Retina (tissue), 1 donor: ENCODE data around the gene DUSP15.

Experiments
- DNase-seq: peaks from one replicate; pipeline ENCODE4 v3.0.0-alpha.2; 2016

The DUSP15 gene

DNA sequence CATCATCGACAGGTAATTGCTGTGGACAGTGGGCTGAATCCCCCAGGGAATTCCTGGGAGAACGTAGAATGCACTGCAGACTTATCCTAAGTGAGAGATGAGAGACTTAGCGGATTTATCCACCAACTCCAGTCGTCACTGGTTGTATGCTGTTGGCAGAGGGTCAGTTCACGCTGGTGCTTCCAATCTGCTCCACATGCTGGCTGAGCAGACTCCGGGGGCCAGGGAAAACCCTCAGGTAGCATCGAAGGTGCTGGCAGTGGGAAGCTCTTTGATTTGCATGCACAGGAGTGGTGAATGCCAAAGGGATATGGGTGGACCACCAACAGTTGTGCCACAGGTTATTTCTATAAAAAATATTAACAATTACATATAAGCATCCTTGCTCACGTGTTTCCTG, 20.3 kb upstream of the DUSP15 start:
- DNase-seq = no peak

DNA sequence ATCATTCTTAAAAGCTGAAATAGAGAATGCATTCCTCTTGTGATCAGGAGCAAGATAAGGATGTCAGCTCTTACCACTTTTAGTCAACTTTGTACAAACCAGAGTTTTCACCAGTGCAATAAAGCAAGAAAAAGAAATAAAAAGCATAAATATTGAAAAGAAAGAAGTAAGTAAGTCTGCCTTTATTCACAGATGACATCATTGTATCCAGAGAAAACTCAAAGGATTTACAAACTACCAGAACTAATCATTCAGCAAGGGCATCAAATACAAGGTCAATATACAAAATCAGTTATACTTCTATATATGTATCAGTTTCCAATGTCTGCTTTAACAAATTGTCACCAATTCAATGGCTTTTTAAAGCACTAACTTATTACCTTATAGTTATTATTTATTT, 13.5 kb upstream of the DUSP15 start:
- DNase-seq = no peak

DNA sequence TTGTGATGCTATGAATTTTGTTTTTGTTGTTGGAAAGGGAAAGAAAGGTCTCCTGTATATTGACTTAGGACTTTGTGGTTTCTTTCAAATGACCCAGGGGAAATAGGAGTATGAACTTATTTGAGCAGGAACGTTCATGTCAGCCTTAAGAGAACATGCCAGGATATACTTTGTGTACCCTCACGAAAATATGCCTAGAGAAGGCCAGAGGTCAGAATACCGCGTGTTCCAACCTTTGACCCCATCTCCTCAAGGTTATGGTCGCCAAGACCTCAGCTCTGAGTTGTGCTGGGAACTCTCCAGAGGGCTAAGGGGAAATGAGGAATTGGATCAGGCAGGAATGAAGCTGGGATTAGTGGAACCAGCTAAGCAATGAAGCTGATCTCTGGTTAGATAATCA, 11.6 kb upstream of the DUSP15 start:
- DNase-seq = no peak

DNA sequence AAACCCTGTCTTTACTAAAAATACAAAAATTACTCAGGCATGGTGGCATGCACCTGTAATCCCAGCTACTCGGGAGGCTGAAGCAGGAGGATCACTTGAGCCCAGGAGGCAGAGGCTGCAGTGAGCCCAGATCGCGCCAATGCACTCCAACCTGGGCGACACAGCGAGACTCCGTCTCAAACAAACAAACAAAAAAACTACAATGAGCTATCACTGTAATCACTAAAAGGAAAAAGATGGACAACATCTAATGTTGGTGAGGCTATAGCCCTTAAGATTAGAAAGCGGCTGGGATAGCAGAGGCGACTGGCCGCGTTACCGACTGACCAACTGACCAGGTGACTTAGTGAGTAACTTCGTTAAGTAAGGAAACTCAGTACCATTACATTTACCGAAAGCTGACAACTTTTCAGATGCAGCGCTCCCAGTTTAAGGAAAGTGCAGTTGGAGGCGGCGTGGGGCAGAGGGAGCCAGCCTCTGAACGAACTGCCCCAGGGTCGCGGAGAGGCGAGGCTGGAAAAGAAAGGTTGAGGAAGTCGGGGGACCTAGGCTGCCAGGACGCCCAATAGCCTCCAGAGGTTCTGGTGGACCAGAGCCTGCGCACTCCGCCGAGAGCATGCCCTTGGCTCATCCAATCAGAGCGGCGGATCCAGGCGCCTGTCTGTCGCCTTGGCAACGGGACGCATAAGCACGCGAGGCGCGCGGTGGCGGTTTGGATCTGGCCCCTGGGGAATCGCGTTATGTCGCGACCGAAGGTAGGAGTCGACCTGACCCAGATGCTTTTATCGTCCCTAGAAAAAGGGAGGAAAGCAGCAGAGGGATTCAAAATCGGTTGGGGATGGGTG, 9.0 kb upstream of the DUSP15 start:
- peak; percentile 94 for DNase-seq

DNA sequence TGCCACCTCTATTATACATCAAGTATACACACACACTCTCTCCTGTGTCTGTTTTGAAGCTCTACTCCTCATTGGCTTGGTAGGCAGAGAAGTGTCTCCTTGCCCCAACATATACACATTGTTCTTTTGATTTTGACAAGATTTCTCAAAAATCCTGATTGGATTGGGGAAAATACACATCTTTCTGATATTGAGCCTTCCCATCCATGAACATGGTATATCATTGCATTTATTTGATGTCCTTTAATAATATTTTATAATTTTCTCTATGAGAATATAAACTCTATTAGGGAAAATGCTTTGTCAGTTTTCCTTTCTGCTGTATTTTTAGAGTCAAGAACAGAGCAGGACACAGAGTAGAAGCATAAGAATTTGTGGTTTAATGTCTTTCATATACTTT, 7.4 kb upstream of the DUSP15 start:
- no peak for DNase-seq

DNA sequence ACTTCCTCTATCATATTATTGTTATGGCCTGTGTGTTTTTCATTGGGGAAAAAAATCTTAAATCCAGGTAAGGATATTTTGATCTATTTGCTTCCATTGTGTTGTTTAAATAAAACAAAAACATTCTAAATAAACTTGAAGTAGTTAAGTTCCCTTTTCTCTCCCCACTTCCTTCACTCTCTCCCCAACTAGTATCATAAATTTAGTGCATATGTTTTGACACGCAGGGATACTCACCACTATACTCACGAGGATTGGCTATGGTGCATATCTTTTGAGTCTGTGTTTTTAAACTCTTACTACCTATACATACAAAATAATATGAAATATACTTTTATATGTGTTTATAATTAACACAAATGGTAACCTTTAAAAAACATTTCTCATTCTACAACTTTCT, 5.3 kb upstream of the DUSP15 start:
- DNase-seq = no peak

DNA sequence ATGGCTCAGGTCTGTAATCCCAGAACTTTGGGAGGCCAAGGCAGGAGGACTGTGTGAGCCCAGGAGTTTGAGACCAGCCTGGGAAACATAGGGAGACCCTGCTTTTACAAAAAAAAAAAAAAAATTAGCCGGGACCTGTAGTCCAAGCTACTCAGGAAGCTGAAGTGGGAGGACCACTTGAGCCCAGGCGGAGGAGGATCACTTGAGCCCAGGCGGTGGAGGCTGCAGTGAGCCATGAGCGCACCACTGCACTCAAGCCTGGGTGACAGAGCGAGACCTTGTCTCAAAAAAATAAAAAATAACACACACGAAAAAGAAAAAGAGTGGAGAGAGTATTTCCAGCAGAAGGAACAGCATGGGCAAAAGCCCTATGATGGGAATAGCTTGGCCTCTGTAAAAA, 2.1 kb upstream of the DUSP15 start:
- DNase-seq = no peak

DNA sequence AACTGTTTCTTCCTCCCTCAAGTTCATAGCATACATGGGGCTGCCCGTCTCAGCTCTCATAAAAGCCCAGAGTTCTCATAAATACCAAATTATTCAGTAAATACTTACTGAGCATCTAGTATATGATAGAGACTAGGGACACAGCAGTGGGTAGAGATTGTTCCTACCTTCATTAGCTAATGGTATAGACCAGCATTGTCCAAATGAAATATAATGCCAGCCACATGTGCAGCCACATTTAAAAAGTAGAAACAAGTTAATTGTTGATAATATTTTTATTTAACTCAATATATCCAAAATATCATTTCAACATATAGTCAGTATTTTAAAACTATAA, 1.3 kb upstream of the DUSP15 start:
- DNase-seq = no peak

DNA sequence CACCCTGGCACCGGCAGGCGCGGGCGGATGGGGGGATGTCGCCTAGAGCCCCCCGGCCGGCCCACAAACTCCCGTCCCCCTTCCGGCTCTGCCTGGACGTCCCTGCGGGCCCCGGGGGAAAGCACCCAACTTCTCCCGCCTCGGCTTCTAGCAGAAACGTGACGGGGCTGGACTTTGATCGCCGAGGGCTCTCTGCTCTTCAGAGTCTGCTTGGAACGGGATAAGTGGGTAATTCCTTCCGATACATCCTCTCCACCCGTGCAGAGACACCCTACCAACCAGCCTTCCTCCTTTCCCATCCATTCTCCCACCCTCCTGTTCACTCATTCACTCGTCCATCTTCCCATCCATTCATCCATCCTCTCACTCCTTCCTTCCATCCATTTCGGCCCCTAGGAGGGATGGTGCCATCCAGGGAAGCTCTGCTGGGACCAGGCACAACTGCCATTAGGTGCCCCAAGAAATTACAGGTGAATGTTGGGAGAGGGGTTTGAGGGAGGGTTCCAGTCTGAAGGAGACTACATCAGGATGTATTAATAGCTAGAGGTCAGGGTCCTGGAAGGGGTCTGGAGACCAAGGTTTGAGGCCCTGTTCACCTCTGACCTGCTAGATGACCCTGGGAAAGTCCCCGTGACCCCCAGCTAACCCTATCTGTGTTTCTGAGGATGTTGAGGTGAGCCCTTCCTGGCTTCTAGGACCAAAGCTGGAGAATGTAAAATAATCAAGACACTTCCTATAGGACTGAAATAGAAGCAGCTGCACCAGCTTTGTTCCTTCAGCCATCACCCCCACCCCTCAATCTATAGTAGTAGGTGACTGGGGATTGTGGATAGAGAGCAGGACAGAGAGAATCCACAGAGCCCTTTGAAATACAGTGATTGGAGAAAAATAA, 645 bp upstream of the DUSP15 start:
- peak; percentile 70 for DNase-seq

DNA sequence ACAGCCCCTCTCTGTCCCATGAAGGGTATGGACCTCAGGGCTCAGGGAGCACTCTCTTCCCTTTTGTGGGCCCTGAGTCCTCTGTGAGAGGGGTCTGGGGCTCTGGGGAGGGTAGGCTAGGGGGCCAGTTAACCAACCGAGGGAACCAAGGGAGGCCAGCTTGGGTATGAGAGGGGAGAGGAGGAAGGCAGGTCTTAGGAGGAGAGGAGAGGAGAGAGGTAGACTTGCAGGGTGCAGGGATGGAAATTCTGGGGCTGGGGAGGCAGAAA, 720 bp downstream of the DUSP15 start:
- DNase-seq = no peak

DNA sequence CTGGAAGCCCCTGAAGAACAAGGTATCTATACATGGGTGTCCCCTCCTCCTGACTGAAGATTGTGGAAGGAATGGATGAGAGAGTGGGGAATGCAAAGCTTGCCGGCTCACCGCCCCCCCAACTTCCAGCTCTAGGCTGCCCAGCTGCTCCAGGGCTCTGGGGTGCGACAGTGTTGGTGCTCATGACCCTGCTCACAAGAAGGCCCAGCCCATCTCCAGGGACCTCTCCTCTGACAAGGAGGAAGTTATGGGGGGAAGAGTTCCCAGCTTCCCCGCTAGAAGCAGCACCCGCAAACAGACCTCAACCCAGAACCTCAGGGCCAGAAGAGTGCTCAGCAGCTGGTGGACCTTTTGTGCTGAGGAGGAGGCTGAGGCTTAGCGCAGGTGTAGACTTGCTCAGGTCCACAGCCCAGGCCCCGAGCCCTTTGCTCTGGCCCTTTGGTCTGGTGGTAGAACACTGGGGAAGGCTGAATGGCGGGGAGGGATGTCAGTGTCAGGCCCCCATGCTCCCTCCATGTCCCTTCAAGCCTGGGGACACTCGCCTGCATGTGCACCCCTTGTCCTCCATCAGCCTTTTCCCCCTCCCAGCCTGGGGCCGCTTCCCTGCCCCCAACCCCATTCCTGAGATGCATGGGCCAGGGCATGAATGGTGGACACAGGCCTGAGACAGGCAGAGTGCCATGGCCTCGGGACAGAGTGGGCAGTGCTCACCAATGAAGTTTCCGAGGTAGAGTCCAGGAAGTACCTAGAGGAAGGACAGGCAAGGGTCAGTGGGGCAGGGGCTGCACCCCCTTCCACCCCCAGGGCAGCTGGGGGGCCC, 1.3 kb downstream of the DUSP15 start:
- DNase-seq = peak; percentile 6

DNA sequence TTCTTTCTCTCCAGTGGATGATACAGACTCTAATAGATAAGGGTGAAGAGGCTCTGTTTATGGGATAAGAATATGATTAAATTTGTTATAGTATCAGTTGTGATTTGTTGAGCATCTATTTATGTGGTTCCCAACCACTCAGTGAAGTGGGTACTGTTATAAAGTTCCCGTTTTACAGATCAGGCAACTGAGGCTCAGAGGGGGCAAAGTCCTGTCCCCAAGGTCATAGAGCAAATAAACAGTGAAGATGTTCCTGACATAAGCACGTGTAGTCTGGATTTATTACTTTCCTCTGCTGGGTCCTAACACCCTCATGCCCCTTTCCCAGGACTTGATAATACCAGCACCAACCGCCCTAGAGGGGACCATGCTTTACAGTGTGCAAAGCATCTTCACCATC, 4.1 kb downstream of the DUSP15 start:
- no peak for DNase-seq

DNA sequence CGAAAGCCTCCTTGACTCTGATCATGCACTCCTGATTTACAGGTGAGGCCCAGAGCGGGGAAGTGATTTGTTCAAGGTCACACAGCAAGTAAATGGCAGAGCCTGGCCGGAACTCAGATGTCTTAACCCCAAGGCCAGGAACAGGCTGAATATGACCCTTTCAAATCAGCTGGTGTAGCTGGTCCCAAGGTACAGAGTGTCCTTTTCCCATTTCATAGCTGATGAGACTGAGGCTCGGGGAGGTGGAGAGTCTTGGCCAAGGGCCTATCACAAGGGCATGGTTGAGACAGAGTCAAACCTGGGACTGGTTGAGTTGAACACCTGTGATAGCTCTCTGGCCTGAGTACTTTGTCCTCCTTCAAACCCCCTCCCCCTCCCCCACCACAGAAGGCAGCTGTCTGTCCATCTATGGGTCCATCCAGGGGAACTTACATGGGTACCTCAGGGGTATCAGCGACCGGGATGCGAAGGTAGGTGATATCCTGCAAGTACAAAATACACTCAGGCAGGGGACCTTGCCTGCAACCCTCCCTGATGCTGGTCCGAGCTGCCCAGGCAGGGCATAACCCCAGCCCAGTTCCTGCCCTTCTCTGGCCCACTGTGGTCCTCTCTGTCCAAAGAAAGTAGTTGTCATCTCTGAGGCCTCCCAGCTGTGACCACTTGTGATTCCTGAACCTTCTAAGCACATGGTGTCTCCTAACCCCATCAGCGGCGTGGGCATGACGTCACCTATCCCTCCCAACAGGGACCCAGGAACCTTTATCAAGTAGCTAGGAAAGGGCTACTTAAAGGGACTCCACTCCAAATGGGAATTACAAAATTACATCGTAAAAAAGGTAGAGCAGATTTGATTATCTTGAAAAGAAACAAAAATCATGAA, 5.6 kb downstream of the DUSP15 start:
- no peak for DNase-seq

DNA sequence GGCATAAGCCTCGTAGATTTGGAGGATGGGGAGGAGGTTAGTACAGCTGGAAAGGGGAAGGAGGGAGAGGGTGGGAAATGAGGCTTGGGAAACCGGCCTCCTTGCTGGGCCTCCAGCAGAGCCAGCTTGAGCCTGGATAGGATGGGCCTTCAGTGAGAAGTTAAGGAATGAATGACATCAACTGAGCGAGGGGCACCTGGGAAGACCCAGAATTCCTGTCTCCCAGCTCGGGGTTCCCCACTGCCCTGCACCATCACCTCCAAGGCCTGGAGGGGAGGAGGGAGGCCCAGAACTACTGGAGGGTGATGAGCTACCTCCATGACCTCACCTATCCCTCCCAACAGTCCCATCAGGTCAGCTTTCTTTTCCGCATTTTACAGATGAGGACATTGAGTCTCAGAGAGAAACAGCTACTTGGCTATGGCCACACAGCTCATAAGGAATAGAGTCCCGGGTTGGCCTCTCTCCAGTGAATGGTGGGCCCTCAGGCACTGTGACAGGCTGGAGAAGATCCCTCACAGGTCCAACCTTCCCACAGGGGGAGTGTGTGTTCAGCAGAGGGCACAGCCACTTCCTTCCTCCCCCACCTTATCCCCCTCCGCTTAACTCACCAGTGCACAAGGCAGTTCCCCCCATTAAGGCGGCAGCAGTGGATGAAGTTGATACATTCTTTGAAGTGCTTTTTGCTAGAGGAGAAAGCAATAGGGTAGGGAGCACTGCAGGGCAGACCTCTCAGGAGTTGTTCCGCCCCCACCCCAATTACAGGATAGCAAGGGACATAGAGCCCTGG, 6.8 kb downstream of the DUSP15 start:
- DNase-seq = no peak

DNA sequence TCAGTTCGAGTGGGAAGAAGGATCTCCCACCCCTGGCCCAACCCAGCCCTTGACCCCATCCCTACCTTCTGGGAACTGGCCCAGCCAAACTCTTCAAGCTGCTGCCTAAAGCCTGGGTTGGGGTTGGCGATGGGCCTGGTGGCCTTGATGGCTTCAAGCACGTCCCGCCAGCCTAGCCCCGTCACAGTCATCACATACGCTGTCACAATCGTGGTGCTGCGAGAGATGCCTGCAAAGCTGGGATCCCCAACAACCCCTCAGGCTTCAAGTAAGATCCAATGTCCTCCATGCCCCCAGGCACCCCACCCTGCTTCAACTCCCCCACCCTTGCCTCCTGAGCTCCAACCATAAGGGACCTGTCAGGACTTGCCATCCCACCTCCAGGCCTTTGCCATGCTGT, 7.8 kb downstream of the DUSP15 start:
- DNase-seq = no peak

DNA sequence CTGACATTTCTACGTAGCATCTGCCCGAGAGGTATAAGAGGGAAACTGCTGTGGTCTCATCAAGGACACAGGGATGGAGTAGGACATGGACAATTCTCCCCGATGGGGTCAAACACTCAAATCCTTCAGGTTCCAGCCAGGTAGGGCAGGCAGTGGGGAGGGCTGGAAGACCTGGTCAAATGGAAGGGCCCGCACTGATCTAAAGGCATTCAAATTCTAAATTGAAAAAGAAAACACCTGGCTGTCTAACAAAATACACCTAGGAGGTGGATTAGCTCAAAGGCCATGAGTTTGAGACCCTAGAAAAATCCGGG, 8.2 kb downstream of the DUSP15 start:
- no peak for DNase-seq

DNA sequence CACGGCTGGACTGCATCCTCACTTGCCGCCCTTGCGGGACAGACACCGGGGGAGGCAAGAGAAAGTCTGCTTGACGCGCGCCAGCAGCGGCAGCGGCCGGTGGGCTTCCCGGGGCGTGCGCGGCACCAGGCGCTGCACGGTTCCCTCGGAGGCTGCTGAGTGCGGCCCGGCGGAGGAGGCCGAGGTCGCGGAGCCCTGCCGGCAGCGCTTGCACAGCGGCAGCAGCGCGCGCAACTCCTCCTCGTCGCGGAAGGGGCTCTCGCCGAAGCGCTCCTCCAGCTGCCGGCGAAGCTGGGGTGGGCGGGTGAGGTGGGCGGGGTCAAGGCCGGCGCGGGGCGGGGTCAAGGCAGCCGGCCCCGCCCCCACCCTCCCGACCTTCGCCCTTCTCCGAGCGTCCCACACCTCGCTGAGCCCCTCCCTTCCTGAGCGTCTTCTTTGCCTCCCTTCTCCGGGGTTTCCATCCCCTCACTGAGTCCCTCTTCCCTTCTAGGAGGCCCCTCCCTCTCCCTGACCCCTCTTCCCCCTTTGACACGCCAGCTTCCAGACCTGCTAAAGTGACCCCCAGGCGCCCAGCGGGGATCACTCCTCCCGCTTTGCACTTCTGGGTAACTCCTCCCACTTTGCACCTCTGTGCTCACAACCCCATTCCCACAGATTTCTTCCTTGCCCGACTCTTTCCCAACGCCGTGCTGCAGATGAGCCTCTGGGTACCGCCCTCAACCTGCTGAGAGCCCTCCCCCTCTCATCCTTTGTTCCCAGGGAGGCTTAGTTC, 8.8 kb downstream of the DUSP15 start:
- peak; percentile 88 for DNase-seq

DNA sequence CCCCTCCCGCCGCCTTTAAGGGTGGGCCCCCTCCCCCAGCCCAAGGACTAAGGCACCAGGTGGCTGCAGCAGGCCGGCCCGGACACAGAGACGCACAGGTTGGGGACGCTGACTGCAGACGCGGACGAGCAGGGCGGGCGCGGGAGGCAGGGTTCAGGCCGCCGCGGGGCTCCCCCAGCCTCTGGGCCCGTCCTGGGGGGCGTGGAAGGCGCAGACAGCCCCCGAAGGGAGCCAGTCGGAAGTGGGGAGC, 9.3 kb downstream of the DUSP15 start:
- no peak for DNase-seq

DNA sequence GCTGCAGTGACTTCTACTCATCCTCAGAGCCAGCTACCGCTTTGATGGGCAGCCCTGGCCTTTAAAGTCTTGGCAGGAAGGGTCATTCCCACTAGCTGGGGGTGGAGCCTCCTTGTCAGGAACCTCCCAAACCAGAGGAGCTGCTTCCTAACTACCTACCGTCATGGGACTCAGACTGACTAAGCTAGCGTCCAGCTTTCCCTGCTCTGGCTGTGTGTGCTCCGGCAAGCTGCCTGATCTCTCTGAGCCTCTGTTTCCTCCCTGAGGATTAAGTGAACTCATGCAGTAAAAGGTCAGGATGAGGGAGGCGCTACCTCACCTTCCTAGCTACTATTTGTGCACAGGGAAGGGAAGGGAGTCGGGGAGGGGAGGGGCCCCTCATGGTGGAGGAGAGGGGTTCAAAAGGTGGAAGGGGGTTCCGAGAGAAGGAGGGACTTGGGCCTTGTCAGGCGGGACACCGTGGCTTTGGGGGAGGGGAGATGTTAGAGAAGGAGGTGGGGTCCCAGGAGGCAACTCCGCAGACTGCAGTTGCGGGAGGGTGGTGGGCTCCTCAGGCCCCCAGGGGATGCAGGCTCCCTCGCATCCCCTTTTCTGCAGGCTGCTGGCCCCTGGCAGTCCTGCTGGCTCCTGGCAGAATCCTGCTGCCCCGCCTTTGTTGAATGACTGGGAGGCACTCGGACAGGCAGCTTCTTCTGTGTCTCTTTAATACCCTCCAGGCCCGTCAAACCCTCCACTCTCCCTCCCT, 9.8 kb downstream of the DUSP15 start:
- DNase-seq = peak; percentile 55

DNA sequence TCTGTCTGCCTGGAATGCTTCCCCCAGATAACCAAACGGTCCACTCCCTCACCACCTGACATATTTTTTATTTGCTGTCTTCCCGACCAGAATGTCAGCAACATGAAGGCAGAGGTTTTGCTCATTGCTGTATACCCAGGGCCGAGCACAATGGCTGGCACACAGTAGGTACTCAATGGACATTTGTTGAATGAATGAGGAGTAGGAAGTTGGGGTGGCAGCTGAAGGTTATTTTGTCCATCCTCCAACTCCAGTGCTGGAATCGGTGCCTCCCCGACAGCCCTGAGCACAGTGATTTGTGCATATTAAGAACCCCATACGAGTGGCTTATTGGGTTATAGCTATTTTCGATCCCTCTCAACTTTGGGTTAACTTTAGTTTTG, 10.3 kb downstream of the DUSP15 start:
- DNase-seq = no peak
